Kasumi-1 (cell line): Measurements from ENCODE around the gene USP17L5.
"Not testable (repeated sequence)": the region's sequence is repeated elsewhere in the genome, so short reads cannot be mapped to it uniquely, and the experiment has no call there.

Experiments used
- DNase-seq, 2 experiments: peaks; one replicate each; lab custom pipeline; 2025; lab: John Stamatoyannopoulos, UW

The USP17L5 gene, protein sequence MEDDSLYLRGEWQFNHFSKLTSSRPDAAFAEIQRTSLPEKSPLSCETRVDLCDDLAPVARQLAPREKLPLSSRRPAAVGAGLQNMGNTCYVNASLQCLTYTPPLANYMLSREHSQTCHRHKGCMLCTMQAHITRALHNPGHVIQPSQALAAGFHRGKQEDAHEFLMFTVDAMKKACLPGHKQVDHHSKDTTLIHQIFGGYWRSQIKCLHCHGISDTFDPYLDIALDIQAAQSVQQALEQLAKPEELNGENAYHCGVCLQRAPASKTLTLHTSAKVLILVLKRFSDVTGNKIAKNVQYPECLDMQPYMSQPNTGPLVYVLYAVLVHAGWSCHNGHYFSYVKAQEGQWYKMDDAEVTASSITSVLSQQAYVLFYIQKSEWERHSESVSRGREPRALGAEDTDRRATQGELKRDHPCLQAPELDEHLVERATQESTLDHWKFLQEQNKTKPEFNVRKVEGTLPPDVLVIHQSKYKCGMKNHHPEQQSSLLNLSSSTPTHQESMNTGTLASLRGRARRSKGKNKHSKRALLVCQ

GRCh38 chr4:9339103-9339502 is at the start of gene USP17L5:
Gene USP17L5 (plus strand): TSS chr4:9339403. CDS start chr4:9339403, 0 bp downstream.
- not testable (repeated sequence) for DNase-seq

DNA sequence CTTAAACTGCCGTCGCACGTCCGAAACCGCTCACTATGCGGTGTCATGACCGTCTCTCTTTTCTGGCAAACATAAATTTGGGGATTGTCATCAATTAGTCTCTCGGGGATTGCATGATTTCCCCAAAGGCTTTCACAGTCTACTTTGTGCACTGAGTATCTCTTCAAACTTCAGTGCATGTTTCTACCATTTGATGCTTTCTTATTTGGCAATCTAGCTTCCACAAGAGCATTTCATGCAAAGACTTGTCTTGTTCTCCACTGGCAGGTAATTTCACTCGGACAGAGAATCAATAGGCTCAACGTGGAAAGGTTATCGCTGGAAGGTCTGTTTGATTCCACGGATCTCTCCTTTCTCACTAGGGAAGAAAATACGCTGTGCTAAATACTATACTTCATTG is 15.0 kb upstream of the USP17L5 start:
- not testable (repeated sequence) for DNase-seq

DNA sequence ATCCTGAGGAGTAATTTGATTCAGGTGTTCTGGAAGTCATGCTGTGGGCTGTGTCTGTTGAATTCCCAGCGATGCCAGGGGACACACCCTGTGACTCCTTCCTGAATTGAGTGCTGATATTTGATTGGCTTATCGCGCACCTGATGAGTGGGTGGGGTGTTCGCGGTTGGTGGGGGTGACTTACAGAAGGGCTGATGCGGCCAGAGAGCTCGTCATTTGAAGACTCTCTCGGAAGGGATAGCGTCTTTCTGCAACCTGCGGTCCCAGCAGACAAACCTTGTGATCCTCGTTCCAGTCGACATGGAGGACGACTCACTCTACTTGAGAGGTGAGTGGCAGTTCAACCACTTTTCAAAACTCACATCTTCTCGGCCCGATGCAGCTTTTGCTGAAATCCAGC is 14.3 kb upstream of the USP17L5 start, which contains the start of gene USP17L24:
Gene USP17L24 (plus strand): TSS at position 301 of the 400 bp plus-strand sequence. CDS start 0 bp downstream, at position 301.
- not testable (repeated sequence) for DNase-seq

DNA sequence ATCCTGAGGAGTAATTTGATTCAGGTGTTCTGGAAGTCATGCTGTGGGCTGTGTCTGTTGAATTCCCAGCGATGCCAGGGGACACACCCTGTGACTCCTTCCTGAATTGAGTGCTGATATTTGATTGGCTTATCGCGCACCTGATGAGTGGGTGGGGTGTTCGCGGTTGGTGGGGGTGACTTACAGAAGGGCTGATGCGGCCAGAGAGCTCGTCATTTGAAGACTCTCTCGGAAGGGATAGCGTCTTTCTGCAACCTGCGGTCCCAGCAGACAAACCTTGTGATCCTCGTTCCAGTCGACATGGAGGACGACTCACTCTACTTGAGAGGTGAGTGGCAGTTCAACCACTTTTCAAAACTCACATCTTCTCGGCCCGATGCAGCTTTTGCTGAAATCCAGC is 9.6 kb upstream of the USP17L5 start, which contains the start of gene USP17L25:
Gene USP17L25 (plus strand): TSS at position 301 of the 400 bp plus-strand sequence. CDS start 0 bp downstream, at position 301.
- DNase-seq, result not testable (repeated sequence)

- DNase-seq, result not testable (repeated sequence)
These were observed 4.8 kb upstream of the USP17L5 start, which contains the start of gene USP17L26 for GRCh38 chr4:9334358-9334757. Gene USP17L26 (plus strand): TSS chr4:9334658. CDS start chr4:9334658, 0 bp downstream.

DNA sequence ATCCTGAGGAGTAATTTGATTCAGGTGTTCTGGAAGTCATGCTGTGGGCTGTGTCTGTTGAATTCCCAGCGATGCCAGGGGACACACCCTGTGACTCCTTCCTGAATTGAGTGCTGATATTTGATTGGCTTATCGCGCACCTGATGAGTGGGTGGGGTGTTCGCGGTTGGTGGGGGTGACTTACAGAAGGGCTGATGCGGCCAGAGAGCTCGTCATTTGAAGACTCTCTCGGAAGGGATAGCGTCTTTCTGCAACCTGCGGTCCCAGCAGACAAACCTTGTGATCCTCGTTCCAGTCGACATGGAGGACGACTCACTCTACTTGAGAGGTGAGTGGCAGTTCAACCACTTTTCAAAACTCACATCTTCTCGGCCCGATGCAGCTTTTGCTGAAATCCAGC is 4.6 kb downstream of the USP17L5 start, which contains the start of gene USP17L27:
Gene USP17L27 (plus strand): TSS at position 301 of the 400 bp plus-strand sequence. CDS start 0 bp downstream, at position 301.
- not testable (repeated sequence) for DNase-seq

DNA sequence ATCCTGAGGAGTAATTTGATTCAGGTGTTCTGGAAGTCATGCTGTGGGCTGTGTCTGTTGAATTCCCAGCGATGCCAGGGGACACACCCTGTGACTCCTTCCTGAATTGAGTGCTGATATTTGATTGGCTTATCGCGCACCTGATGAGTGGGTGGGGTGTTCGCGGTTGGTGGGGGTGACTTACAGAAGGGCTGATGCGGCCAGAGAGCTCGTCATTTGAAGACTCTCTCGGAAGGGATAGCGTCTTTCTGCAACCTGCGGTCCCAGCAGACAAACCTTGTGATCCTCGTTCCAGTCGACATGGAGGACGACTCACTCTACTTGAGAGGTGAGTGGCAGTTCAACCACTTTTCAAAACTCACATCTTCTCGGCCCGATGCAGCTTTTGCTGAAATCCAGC is 9.4 kb downstream of the USP17L5 start, which contains the start of gene USP17L28:
Gene USP17L28 (plus strand): TSS at position 301 of the 400 bp plus-strand sequence. CDS start 0 bp downstream, at position 301.
- DNase-seq, result not testable (repeated sequence)

DNA sequence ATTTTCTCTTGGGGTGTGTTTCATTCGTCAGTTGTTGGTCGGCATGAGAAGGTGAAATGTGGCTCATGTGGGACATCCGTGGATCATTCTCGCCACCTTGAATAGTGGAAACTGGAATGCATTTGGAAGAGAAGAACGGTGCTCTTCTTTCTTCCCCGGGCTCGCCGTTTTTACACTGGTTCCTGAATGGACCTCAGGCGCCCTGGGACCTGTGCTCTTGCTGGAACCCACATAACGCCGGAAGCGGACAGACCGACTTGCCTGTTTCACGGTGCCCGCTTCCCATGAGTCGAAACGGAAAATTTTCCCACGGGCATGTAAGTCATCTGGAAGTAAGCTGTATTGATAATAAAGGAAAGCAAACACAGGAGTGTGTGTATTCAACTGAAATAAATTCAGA is 11.7 kb downstream of the USP17L5 start:
- DNase-seq, result not testable (repeated sequence)

- DNase-seq, result not testable (repeated sequence)
These were observed 14.1 kb downstream of the USP17L5 start, which contains the start of gene USP17L29 for GRCh38 chr4:9353338-9353737. Gene USP17L29 (plus strand): TSS chr4:9353638. CDS start chr4:9353638, 0 bp downstream.

GRCh38 chr4:9362829-9363228 is 23.6 kb downstream of the USP17L5 start, which contains the start of gene USP17L30:
Gene USP17L30 (plus strand): TSS chr4:9363129. CDS start chr4:9363129, 0 bp downstream.
- DNase-seq, result not testable (repeated sequence)

DNA sequence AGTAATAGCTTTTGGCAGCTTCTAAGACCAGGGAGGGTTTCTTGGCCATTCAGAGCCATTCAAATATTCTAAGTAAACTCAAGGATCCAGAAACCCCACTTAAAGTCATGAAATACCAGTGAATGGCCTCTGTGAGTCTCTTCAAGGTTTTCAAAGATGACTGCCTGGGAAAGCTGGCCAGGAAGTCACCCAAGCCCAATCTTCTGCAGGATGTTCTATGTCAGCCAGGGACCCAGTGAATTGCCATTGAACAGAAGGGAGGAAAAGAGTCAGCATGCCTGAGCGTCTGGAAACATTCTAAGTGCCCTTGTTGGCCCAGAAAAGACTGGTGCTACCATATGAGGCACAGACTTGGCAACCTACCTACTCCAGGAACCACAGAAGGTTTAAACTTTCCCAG is 40.7 kb downstream of the USP17L5 start:
- not testable (repeated sequence) for DNase-seq

GRCh38 chr4:9381012-9381534 is 41.9 kb downstream of the USP17L5 start:
- DNase-seq, result not testable (repeated sequence)

DNA sequence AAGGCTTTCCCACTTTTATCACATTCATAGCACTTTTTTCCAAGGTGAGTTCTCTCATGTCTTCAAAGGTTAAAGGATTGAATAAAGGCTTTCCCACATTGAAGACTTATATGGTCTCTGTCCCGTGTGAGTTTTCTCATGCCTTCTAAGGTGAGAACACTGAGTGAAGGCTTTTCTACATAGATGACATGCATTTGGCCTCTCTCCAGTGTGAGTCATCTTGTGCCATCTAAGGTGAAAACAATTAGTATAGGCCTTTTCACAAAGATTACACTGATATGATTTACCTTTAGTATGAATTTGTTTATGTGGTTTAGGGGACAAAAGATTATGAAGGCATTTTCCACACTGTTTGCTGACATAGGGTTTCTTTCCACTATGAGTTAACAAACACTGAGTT is 44.9 kb downstream of the USP17L5 start:
- no peak for DNase-seq

DNA sequence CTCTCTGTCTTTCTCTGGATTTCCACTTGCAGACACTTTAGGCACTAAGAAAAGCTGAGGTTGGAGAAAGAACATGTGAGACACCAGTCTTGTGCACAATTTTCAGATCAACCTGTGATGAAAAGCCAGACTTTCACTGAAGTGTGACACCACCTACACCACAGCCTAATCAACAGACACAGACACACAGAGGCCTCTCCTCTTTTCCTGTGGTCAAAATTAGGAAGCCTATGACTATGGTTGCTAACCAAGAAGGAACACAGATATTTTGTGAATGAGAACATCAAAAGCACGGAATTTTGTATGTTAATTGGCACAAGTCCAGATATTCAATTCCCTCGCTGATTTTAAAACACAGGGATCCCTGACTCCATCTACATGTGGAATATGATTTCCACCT is 49.8 kb downstream of the USP17L5 start:
- DNase-seq, result peak; percentile 31 to 33
